HepG2 (cell line): Measurements from ENCODE around the gene NUBP2. TPM values are rescaled to one million over a fixed set of nuclear protein-coding genes. Genes with fewer than 3 reads are reported as not detected.

ENCODE experiments used
- HNRNPLL ChIP-seq: fragments of 200-400 bp; formaldehyde crosslinking; IDR thresholded peaks from 2 replicates; pipeline ENCODE4 v1.6.1; 2017; ENCODE audit warnings: mild to moderate bottlenecking, low read depth, low read length; ENCODE audit not compliant: poor library complexity, severe bottlenecking
- HOXA9 ChIP-seq: sonication (generic); formaldehyde crosslinking; IDR thresholded peaks from 2 replicates; pipeline ENCODE4 v1.8.1; 2022; ENCODE audit warnings: missing genetic modification reagents, mild to moderate bottlenecking, moderate library complexity, borderline replicate concordance
- MLLT10 ChIP-seq: sonication (generic); formaldehyde crosslinking; IDR thresholded peaks from 2 replicates; pipeline ENCODE4 v1.4.0; 2020; ENCODE audit warnings: missing genetic modification reagents
- MYC ChIP-seq: sonication (generic); formaldehyde crosslinking; IDR thresholded peaks from 2 replicates; pipeline ENCODE4 v1.9.0; 2021; ENCODE audit warnings: missing genetic modification reagents, borderline replicate concordance
- NFYC ChIP-seq: IDR thresholded peaks from 2 replicates; pipeline ENCODE4 v1.6.1; 2016; ENCODE audit warnings: missing genetic modification reagents, missing compliant biosample characterization
- NR3C1 ChIP-seq: sonication (generic); formaldehyde crosslinking; IDR thresholded peaks from 2 replicates; pipeline ENCODE4 v1.4.0; 2020; ENCODE audit warnings: missing genetic modification reagents
- NRL ChIP-seq: sonication (generic); formaldehyde crosslinking; IDR thresholded peaks from 2 replicates; pipeline ENCODE4 v1.5.0; 2020; ENCODE audit warnings: missing genetic modification reagents, mild to moderate bottlenecking, moderate library complexity, borderline replicate concordance
- PAWR ChIP-seq: sonication (generic); formaldehyde crosslinking; IDR thresholded peaks from 2 replicates; pipeline ENCODE4 v1.4.0; 2020; ENCODE audit warnings: missing genetic modification reagents, mild to moderate bottlenecking, borderline replicate concordance
- RFXANK ChIP-seq: IDR thresholded peaks from 2 replicates; pipeline ENCODE4 v1.6.1; 2016
- SMAD3 ChIP-seq: sonication (generic); formaldehyde crosslinking; IDR thresholded peaks from 2 replicates; pipeline ENCODE4 v1.4.0; 2020; ENCODE audit warnings: missing genetic modification reagents
- ZIK1 ChIP-seq: sonication (generic); formaldehyde crosslinking; IDR thresholded peaks from 2 replicates; pipeline ENCODE4 v1.5.0; 2020; ENCODE audit warnings: mild to moderate bottlenecking, low read depth, missing genetic modification reagents, borderline replicate concordance
- ZNF570 ChIP-seq: sonication (generic); formaldehyde crosslinking; IDR thresholded peaks from 2 replicates; pipeline ENCODE4 v1.4.0; 2020; ENCODE audit warnings: mild to moderate bottlenecking, missing genetic modification reagents, borderline replicate concordance
- polyA plus RNA-seq, 8 experiments: library from polyadenylated mRNA; depleted of rRNA in 3 of 8; stranded (reverse) in 7 of 8; unstranded in 1 of 8; fragments of >200 nt; fragmentation: Illumina TruSeq in 4 of 8; extraction: Trizol in 4 of 8; gene quantifications; 2 replicates each; pipeline versions ENCODE4 v1.2.1 to v1.2.3, GENCODE V29; 2011 to 2016; ENCODE audit warnings: low read depth in 4 of 8, missing spikeins in 1 of 8, mixed read lengths in 1 of 8; ENCODE audit not compliant: insufficient read depth in 1 of 8
- total RNA-seq, 5 experiments: library from RNA; depleted of rRNA; stranded (reverse); fragments of >200 nt; fragmentation: Illumina TruSeq; extraction: Trizol; gene quantifications; 2 replicates each; pipeline ENCODE4 v1.2.3, GENCODE V29; 2016; ENCODE audit warnings: low read depth in 1 of 5
- TF ChIP-seq, protein P1 (sequence below): IDR thresholded peaks from 2 replicates; pipeline ENCODE4 v1.4.0; 2020; ENCODE audit warnings: mild to moderate bottlenecking, missing genetic modification reagents
- TF ChIP-seq, protein P2 (sequence below): sonication (generic); formaldehyde crosslinking; IDR thresholded peaks from 2 replicates; pipeline ENCODE4 v1.4.0; 2020; ENCODE audit warnings: missing genetic modification reagents; ENCODE audit errors: not compliant biosample characterization
- TF ChIP-seq, protein P3 (sequence below): sonication (generic); formaldehyde crosslinking; IDR thresholded peaks from 2 replicates; pipeline ENCODE4 v1.5.0; 2020; ENCODE audit warnings: mild to moderate bottlenecking, missing genetic modification reagents
- TF ChIP-seq, protein P4 (sequence below): sonication (generic); formaldehyde crosslinking; IDR thresholded peaks from 2 replicates; pipeline ENCODE4 v1.4.0; 2020; ENCODE audit warnings: low read depth, missing genetic modification reagents

Gene NUBP2
- total and polyA plus RNA-seq, 2 of the 13 experiments (the other 11 are each of a cell fraction or from before 2014, with no cell fraction given): 25.7 to 61.5 TPM

DNA sequence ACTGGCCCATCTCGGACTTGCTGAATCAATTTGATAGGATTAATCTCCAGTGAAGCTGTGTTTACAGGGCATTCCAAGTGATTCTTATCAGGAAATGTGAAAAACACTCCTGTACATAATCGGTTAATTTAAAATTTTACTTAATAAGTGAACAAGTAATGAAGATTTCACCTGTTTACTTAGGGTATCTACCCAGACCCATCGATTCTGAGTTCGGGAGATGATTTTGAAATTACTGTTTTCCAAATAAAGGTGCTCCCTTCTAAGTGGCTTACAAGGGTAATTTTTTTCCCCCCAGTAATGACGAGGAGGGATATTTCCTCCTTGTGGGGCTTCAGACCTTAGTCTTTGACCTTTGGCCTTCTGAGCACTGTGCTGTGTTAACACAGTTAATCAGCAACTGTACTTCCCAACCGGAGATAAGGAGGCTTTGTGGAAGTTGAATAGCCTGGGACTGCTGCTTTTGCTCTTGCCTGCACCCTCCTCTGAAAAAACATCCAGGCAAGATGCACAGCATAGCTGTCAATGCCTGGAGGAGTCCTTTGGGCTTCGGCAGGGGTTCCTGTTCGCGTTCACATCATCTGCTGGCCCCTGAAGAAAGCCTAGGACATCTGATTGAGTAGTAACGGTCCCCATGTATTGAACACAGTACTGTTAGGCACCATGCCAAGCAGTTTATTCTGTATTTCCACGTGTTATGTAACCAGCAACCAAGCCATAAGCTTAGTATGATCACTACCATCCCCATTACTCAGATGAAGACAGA, 46.1 kb downstream of the NUBP2 start (continued):
- TF ChIP-seq, protein P1, sequence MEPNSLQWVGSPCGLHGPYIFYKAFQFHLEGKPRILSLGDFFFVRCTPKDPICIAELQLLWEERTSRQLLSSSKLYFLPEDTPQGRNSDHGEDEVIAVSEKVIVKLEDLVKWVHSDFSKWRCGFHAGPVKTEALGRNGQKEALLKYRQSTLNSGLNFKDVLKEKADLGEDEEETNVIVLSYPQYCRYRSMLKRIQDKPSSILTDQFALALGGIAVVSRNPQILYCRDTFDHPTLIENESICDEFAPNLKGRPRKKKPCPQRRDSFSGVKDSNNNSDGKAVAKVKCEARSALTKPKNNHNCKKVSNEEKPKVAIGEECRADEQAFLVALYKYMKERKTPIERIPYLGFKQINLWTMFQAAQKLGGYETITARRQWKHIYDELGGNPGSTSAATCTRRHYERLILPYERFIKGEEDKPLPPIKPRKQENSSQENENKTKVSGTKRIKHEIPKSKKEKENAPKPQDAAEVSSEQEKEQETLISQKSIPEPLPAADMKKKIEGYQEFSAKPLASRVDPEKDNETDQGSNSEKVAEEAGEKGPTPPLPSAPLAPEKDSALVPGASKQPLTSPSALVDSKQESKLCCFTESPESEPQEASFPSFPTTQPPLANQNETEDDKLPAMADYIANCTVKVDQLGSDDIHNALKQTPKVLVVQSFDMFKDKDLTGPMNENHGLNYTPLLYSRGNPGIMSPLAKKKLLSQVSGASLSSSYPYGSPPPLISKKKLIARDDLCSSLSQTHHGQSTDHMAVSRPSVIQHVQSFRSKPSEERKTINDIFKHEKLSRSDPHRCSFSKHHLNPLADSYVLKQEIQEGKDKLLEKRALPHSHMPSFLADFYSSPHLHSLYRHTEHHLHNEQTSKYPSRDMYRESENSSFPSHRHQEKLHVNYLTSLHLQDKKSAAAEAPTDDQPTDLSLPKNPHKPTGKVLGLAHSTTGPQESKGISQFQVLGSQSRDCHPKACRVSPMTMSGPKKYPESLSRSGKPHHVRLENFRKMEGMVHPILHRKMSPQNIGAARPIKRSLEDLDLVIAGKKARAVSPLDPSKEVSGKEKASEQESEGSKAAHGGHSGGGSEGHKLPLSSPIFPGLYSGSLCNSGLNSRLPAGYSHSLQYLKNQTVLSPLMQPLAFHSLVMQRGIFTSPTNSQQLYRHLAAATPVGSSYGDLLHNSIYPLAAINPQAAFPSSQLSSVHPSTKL: peak; percentile 85
- TF ChIP-seq ZIK1 (CRISPR knock-in tag): no peak
- TF ChIP-seq, protein P2, sequence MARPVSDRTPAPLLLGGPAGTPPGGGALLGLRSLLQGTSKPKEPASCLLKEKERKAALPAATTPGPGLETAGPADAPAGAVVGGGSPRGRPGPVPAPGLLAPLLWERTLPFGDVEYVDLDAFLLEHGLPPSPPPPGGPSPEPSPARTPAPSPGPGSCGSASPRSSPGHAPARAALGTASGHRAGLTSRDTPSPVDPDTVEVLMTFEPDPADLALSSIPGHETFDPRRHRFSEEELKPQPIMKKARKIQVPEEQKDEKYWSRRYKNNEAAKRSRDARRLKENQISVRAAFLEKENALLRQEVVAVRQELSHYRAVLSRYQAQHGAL (CRISPR knock-in tag): no peak
- no peak; the same call in 1 of the 2 replicates for TF ChIP-seq SMAD3 (CRISPR knock-in tag)
- no peak for TF ChIP-seq NR3C1 (CRISPR knock-in tag)
- TF ChIP-seq, protein P3, sequence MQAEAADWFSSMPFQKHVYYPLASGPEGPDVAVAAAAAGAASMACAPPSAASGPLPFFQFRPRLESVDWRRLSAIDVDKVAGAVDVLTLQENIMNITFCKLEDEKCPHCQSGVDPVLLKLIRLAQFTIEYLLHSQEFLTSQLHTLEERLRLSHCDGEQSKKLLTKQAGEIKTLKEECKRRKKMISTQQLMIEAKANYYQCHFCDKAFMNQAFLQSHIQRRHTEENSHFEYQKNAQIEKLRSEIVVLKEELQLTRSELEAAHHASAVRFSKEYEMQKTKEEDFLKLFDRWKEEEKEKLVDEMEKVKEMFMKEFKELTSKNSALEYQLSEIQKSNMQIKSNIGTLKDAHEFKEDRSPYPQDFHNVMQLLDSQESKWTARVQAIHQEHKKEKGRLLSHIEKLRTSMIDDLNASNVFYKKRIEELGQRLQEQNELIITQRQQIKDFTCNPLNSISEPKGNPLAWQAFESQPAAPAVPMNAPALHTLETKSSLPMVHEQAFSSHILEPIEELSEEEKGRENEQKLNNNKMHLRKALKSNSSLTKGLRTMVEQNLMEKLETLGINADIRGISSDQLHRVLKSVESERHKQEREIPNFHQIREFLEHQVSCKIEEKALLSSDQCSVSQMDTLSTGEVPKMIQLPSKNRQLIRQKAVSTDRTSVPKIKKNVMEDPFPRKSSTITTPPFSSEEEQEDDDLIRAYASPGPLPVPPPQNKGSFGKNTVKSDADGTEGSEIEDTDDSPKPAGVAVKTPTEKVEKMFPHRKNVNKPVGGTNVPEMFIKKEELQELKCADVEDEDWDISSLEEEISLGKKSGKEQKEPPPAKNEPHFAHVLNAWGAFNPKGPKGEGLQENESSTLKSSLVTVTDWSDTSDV (CRISPR knock-in tag): no peak
- no peak for TF ChIP-seq ZNF570 (CRISPR knock-in tag)
- no peak for TF ChIP-seq MLLT10 (CRISPR knock-in tag)
- TF ChIP-seq MYC (CRISPR knock-in tag): no peak; the same call in 1 of the 2 replicates
- no peak for TF ChIP-seq NFYC (CRISPR knock-in tag)
- no peak for TF ChIP-seq RFXANK
- no peak for TF ChIP-seq PAWR
- TF ChIP-seq, protein P4, sequence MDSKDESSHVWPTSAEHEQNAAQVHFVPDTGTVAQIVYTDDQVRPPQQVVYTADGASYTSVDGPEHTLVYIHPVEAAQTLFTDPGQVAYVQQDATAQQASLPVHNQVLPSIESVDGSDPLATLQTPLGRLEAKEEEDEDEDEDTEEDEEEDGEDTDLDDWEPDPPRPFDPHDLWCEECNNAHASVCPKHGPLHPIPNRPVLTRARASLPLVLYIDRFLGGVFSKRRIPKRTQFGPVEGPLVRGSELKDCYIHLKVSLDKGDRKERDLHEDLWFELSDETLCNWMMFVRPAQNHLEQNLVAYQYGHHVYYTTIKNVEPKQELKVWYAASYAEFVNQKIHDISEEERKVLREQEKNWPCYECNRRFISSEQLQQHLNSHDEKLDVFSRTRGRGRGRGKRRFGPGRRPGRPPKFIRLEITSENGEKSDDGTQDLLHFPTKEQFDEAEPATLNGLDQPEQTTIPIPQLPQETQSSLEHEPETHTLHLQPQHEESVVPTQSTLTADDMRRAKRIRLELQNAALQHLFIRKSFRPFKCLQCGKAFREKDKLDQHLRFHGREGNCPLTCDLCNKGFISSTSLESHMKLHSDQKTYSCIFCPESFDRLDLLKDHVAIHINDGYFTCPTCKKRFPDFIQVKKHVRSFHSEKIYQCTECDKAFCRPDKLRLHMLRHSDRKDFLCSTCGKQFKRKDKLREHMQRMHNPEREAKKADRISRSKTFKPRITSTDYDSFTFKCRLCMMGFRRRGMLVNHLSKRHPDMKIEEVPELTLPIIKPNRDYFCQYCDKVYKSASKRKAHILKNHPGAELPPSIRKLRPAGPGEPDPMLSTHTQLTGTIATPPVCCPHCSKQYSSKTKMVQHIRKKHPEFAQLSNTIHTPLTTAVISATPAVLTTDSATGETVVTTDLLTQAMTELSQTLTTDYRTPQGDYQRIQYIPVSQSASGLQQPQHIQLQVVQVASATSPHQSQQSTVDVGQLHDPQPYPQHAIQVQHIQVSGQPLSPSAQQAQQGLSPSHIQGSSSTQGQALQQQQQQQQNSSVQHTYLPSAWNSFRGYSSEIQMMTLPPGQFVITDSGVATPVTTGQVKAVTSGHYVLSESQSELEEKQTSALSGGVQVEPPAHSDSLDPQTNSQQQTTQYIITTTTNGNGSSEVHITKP (CRISPR knock-in tag): no peak
- TF ChIP-seq HNRNPLL: no peak
- no peak for TF ChIP-seq HOXA9 (CRISPR knock-in tag)
- TF ChIP-seq NRL: no peak
